Caco-2 (cell line): ENCODE results near the gene HSD3B7. TPM values are rescaled to one million over a fixed set of nuclear protein-coding genes. Genes with fewer than 3 reads are reported as not detected.
A peak's percentile ranks its signal among the peaks of the same experiment; 100 is the strongest.

Experiments
- BruUV-seq: library from RNA; stranded (reverse); fragments of 400-500 nt; replicated peaks from 2 replicates; lab custom pipeline; 2021; lab: Mats Ljungman, UMichigan
- CTCF ChIA-PET: fragments of 300-600 bp; sonication (Branson Sonifier 250); formaldehyde crosslinking; loops from one replicate; lab custom pipeline; 2022; ENCODE audit warnings: antibody characterized with exemption; lab: Charles Lee
- POLR2A ChIA-PET: fragments of 300-600 bp; sonication (Branson Sonifier 250); formaldehyde crosslinking; loops from one replicate; lab custom pipeline; 2022; ENCODE audit warnings: antibody characterized with exemption; lab: Charles Lee
- DNase-seq, 2 experiments: peaks; one replicate each; pipeline versions ENCODE4 v3.0.0 to v3.0.0-alpha.2; 2020 to 2022
- H3K27me3 ChIP-seq: replicated peaks from 2 replicates; pipeline ENCODE4 v1.6.0; 2011; ENCODE audit warnings: low read length; ENCODE audit not compliant: control insufficient read depth, insufficient read depth
- H3K36me3 ChIP-seq: 2 replicates; pipeline ENCODE4 v1.5.1; 2011; ENCODE audit warnings: low read length; ENCODE audit not compliant: control insufficient read depth, insufficient read depth
- H3K4me1 ChIP-seq: fragments of 250-450 bp; sonication (Bioruptor Pico); 2 replicates; pipeline ENCODE4 v1.5.1; 2020; ENCODE audit warnings: mild to moderate bottlenecking
- H3K4me3 ChIP-seq: 2 replicates; pipeline ENCODE4 v1.5.1; 2011; ENCODE audit warnings: low read depth, mild to moderate bottlenecking, control low read depth, low read length
- H3K9me3 ChIP-seq: fragments of 250-450 bp; sonication (Bioruptor Pico); 2 replicates; pipeline ENCODE4 v1.5.1; 2020; ENCODE audit warnings: mild to moderate bottlenecking, moderate library complexity
- H3K27ac Mint-ChIP-seq: one replicate; pipeline ENCODE4 v1.8.0; 2022; ENCODE audit warnings: mixed read lengths; ENCODE audit not compliant: unreplicated experiment
- H3K27me3 Mint-ChIP-seq: one replicate; pipeline ENCODE4 v1.8.0; 2022; ENCODE audit warnings: mixed read lengths; ENCODE audit not compliant: insufficient read depth, unreplicated experiment
- H3K36me3 Mint-ChIP-seq: one replicate; pipeline ENCODE4 v1.8.0; 2022; ENCODE audit warnings: mild to moderate bottlenecking, mixed read lengths; ENCODE audit not compliant: insufficient read depth, unreplicated experiment
- H3K4me1 Mint-ChIP-seq: one replicate; pipeline ENCODE4 v1.8.0; 2022; ENCODE audit warnings: low read depth, mixed read lengths; ENCODE audit not compliant: unreplicated experiment
- H3K4me3 Mint-ChIP-seq: one replicate; pipeline ENCODE4 v1.8.0; 2022; ENCODE audit warnings: mild to moderate bottlenecking, moderate library complexity, mixed read lengths; ENCODE audit not compliant: unreplicated experiment
- H3K9me3 Mint-ChIP-seq: one replicate; pipeline ENCODE4 v1.8.0; 2022; ENCODE audit warnings: mixed read lengths; ENCODE audit not compliant: unreplicated experiment
- intact Hi-C: fragments of 100-400 bp; cut with micrococcal nuclease; formaldehyde crosslinking; loops from one replicate; pipeline ENCODE4 v1.10.0; 2022; ENCODE audit not compliant: unreplicated experiment
- total RNA-seq: library from RNA; stranded (reverse); gene quantifications from 2 replicates; pipeline ENCODE4 v1.2.3, GENCODE V29; 2022
- TF ChIP-seq, protein P1 (sequence below), 2 experiments: fragments of 200-600 bp in 1 of 2; IDR thresholded peaks; 1 replicate in 1 of 2; 2 replicates in 1 of 2; pipeline versions ENCODE4 v1.5.1 to v1.8.0; 2011 to 2022; ENCODE audit warnings: antibody characterized with exemption in 1 of 2, control low read depth in 1 of 2, inconsistent platforms in 1 of 2, low read depth in 1 of 2, low read length in 1 of 2, mild to moderate bottlenecking in 1 of 2, moderate library complexity in 1 of 2; ENCODE audit not compliant: insufficient read depth in 1 of 2, severe bottlenecking in 1 of 2, unreplicated experiment in 1 of 2

HSD3B7 gene
- total RNA-seq, 1 experiment from 2014 or later: 2.4 TPM

DNA sequence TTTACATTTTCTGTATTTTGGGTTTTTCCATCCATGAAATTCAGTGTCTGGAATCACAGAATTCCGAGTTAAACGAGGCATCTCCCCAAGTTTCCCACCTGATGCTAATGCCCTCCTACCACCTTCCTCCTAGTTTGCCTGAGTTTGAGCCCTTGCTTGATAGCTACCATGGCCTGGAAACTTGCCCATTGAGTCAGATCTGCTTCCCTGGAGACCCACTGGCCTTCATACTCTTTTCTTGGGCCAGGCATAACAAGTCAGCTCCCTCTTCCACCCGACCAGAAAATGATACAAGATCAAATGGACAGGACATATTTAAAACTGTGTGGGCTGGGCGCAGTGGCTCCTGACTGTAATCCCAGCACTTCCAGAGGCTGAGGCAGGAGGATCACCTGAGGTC is 17.2 kb upstream of the HSD3B7 start:
- Mint-ChIP-seq H3K27me3 (no peaks in the 10 kb centered on the region), H3K27ac (peak overlapping the region; percentile 37), H3K4me1 (no peaks in the 10 kb centered on the region), H3K4me3 (no peak overlapping the region), H3K36me3 (peaks cover 80% of the 10 kb centered on the region), H3K9me3 (no peaks in the 10 kb centered on the region)
- BruUV-seq: no TSS peak
- Histone ChIP-seq H3K4me3 (no peak overlapping the region), H3K4me1 (no peaks in the 10 kb centered on the region), H3K36me3 (peaks cover 3% of the 10 kb centered on the region), H3K27me3 (no peaks in the 10 kb centered on the region), H3K9me3 (no peaks in the 10 kb centered on the region)
- TF ChIP-seq, protein P1, sequence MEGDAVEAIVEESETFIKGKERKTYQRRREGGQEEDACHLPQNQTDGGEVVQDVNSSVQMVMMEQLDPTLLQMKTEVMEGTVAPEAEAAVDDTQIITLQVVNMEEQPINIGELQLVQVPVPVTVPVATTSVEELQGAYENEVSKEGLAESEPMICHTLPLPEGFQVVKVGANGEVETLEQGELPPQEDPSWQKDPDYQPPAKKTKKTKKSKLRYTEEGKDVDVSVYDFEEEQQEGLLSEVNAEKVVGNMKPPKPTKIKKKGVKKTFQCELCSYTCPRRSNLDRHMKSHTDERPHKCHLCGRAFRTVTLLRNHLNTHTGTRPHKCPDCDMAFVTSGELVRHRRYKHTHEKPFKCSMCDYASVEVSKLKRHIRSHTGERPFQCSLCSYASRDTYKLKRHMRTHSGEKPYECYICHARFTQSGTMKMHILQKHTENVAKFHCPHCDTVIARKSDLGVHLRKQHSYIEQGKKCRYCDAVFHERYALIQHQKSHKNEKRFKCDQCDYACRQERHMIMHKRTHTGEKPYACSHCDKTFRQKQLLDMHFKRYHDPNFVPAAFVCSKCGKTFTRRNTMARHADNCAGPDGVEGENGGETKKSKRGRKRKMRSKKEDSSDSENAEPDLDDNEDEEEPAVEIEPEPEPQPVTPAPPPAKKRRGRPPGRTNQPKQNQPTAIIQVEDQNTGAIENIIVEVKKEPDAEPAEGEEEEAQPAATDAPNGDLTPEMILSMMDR (IDR thresholded peaks at IDR 0.05; ENCODE audit: insufficient read depth in 1 of 2, low read depth in 1 of 2, low read length in 1 of 2, severe bottlenecking in 1 of 2, unreplicated experiment in 1 of 2): no peak
- intact Hi-C loops: no loop called here
- no peak for DNase-seq
- ChIA-PET CTCF (no interaction called here), POLR2A (no interaction called here)

GRCh38 chr16:30969246-30969842 is 15.7 kb upstream of the HSD3B7 start:
- Mint-ChIP-seq H3K27ac (no peak overlapping the region), H3K4me3 (no peak overlapping the region), H3K9me3 (no peaks in the 10 kb centered on the region), H3K27me3 (no peaks in the 10 kb centered on the region), H3K36me3 (peaks cover 84% of the 10 kb centered on the region), H3K4me1 (no peaks in the 10 kb centered on the region)
- H3K36me3 ChIP-seq: peaks cover 4% of the 10 kb centered on the region
- H3K4me1 ChIP-seq: no peaks in the 10 kb centered on the region
- H3K27me3 ChIP-seq: no peaks in the 10 kb centered on the region
- ChIA-PET POLR2A (no interaction called here), CTCF (interaction anchor here (0.7 kb wide), 1 partner anchor 124 kb away, joined by 4 read pairs; no protein-coding TSS in a partner anchor)
- no peak for DNase-seq
- BruUV-seq: no TSS peak
- intact Hi-C loops: no loop called here
- no peak overlapping the region for H3K4me3 ChIP-seq
- H3K9me3 ChIP-seq: no peaks in the 10 kb centered on the region
- TF ChIP-seq, protein P1 (IDR thresholded peaks at IDR 0.05; ENCODE audit: insufficient read depth in 1 of 2, low read depth in 1 of 2, low read length in 1 of 2, severe bottlenecking in 1 of 2, unreplicated experiment in 1 of 2): no peak

DNA sequence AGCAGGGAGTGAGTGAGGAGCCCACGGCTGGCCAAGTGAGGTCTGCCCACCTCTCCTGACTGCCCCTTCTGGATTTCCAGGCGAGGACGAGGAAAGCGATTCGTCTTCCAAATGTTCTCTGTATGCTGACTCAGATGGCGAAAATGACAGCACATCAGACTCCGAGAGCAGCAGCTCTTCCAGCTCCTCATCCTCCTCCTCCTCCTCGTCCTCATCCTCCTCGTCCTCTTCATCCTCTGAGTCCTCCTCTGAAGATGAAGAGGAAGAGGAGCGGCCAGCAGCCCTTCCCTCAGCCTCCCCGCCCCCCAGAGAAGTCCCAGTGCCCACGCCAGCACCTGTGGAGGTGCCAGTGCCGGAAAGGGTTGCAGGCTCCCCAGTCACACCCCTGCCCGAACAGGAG is 13.7 kb upstream of the HSD3B7 start:
- ChIA-PET POLR2A (no interaction called here), CTCF (no interaction called here)
- TF ChIP-seq, protein P1 (IDR thresholded peaks at IDR 0.05; ENCODE audit: insufficient read depth in 1 of 2, low read depth in 1 of 2, low read length in 1 of 2, severe bottlenecking in 1 of 2, unreplicated experiment in 1 of 2): no peak
- H3K27ac Mint-ChIP-seq: no peak overlapping the region
- Histone ChIP-seq H3K27me3 (no peaks in the 10 kb centered on the region), H3K4me1 (no peaks in the 10 kb centered on the region), H3K36me3 (peaks cover 5% of the 10 kb centered on the region), H3K4me3 (no peak overlapping the region), H3K9me3 (no peaks in the 10 kb centered on the region)
- DNase-seq: no peak
- no peaks in the 10 kb centered on the region for H3K4me1 Mint-ChIP-seq
- no TSS peak for BruUV-seq
- H3K9me3 Mint-ChIP-seq: no peaks in the 10 kb centered on the region
- peaks cover 83% of the 10 kb centered on the region for H3K36me3 Mint-ChIP-seq
- H3K4me3 Mint-ChIP-seq: no peak overlapping the region
- no peaks in the 10 kb centered on the region for H3K27me3 Mint-ChIP-seq
- intact Hi-C loops: no loop called here
